BE2C (cell line): Measurements from ENCODE around the gene DOCK2.

ENCODE experiments used
- DNase-seq: peaks from one replicate; pipeline ENCODE4 v3.0.0-alpha.2; 2020
- H3K27me3 ChIP-seq: fragments of 250-450 bp; sonication (Bioruptor Pico); 2 replicates; pipeline ENCODE4 v1.5.1; 2020; ENCODE audit warnings: mild to moderate bottlenecking
- H3K36me3 ChIP-seq: fragments of 250-450 bp; sonication (Bioruptor Pico); 2 replicates; pipeline ENCODE4 v1.5.1; 2020; ENCODE audit warnings: mild to moderate bottlenecking
- H3K4me1 ChIP-seq: fragments of 250-450 bp; sonication (Bioruptor Pico); 2 replicates; pipeline ENCODE4 v1.5.1; 2020
- H3K4me3 ChIP-seq: 2 replicates; pipeline ENCODE4 v1.5.1; 2011; ENCODE audit warnings: low read depth, low read length
- H3K9me3 ChIP-seq: fragments of 250-450 bp; sonication (Bioruptor Pico); 2 replicates; pipeline ENCODE4 v1.5.1; 2020
- CTCF ChIP-seq: IDR thresholded peaks from 2 replicates; pipeline ENCODE4 v1.5.1; 2012; ENCODE audit warnings: mild to moderate bottlenecking, low read depth, low read length

The DOCK2 gene

GRCh38 chr5:169992789-169993484, 355.9 kb downstream of the DOCK2 start:
- Histone ChIP-seq H3K4me1 (no peaks in the 10 kb centered on the region), H3K9me3 (no peaks in the 10 kb centered on the region), H3K36me3 (no peaks in the 10 kb centered on the region), H3K27me3 (no peaks in the 10 kb centered on the region), H3K4me3 (no peak overlapping the region)
- no peak for DNase-seq
- no peak for TF ChIP-seq CTCF

GRCh38 chr5:169993485-169993790, 356.4 kb downstream of the DOCK2 start:
- H3K27me3 ChIP-seq = no peaks in the 10 kb centered on the region
- TF ChIP-seq CTCF = no peak
- DNase-seq = no peak
- no peaks in the 10 kb centered on the region for H3K9me3 ChIP-seq
- no peaks in the 10 kb centered on the region for H3K4me1 ChIP-seq
- no peaks in the 10 kb centered on the region for H3K36me3 ChIP-seq
- H3K4me3 ChIP-seq = no peak overlapping the region

GRCh38 chr5:169997798-169998197, 360.7 kb downstream of the DOCK2 start:
- Histone ChIP-seq H3K4me3 (no peak overlapping the region), H3K27me3 (no peaks in the 10 kb centered on the region), H3K9me3 (no peaks in the 10 kb centered on the region), H3K36me3 (no peaks in the 10 kb centered on the region), H3K4me1 (no peaks in the 10 kb centered on the region)
- DNase-seq = no peak
- TF ChIP-seq CTCF = no peak

- Histone ChIP-seq H3K9me3 (no peaks in the 10 kb centered on the region), H3K4me3 (no peak overlapping the region), H3K4me1 (no peaks in the 10 kb centered on the region), H3K27me3 (no peaks in the 10 kb centered on the region), H3K36me3 (no peaks in the 10 kb centered on the region)
- TF ChIP-seq CTCF = no peak
- no peak for DNase-seq
Measured at GRCh38 chr5:169999621-170000020, 362.5 kb downstream of the DOCK2 start.

- no peaks in the 10 kb centered on the region for H3K36me3 ChIP-seq
- no peak for TF ChIP-seq CTCF
- H3K9me3 ChIP-seq = no peaks in the 10 kb centered on the region
- no peaks in the 10 kb centered on the region for H3K27me3 ChIP-seq
- no peaks in the 10 kb centered on the region for H3K4me1 ChIP-seq
- no peak overlapping the region for H3K4me3 ChIP-seq
- DNase-seq = no peak
Measured at GRCh38 chr5:170000155-170000554, 363.1 kb downstream of the DOCK2 start.

GRCh38 chr5:170006021-170006420, 368.9 kb downstream of the DOCK2 start:
- Histone ChIP-seq H3K27me3 (no peaks in the 10 kb centered on the region), H3K36me3 (no peaks in the 10 kb centered on the region), H3K4me1 (no peaks in the 10 kb centered on the region), H3K4me3 (no peak overlapping the region), H3K9me3 (no peaks in the 10 kb centered on the region)
- TF ChIP-seq CTCF = no peak
- DNase-seq = no peak
